HEK293T (cell line): Measurements from ENCODE around the gene RPL22.

Experiments
- ARNT ChIP-seq: fragments of 450-650 bp; IDR thresholded peaks from 2 replicates; pipeline ENCODE4 v1.6.1; 2017; ENCODE audit warnings: mild to moderate bottlenecking
- BHLHE40 ChIP-seq: fragments of 450-650 bp; IDR thresholded peaks from 2 replicates; pipeline ENCODE4 v1.6.1; 2016; ENCODE audit warnings: mild to moderate bottlenecking, moderate library complexity, borderline replicate concordance
- CTBP1 ChIP-seq: fragments of 450-650 bp; IDR thresholded peaks from 2 replicates; pipeline ENCODE4 v1.6.1; 2016; ENCODE audit warnings: borderline replicate concordance
- FOXA1 ChIP-seq: fragments of 450-650 bp; IDR thresholded peaks from 2 replicates; pipeline ENCODE4 v1.6.1; 2016; ENCODE audit warnings: mild to moderate bottlenecking
- FOXK2 ChIP-seq: fragments of 450-650 bp; IDR thresholded peaks from 2 replicates; pipeline ENCODE4 v1.6.1; 2016; ENCODE audit warnings: mild to moderate bottlenecking
- FOXM1 ChIP-seq: fragments of 450-650 bp; IDR thresholded peaks from 2 replicates; pipeline ENCODE4 v1.6.1; 2017; ENCODE audit warnings: mild to moderate bottlenecking, borderline replicate concordance
- NFRKB ChIP-seq: fragments of 450-650 bp; IDR thresholded peaks from 2 replicates; pipeline ENCODE4 v1.6.1; 2016; ENCODE audit warnings: mild to moderate bottlenecking, moderate library complexity
- SP1 ChIP-seq: fragments of 450-650 bp; IDR thresholded peaks from 2 replicates; pipeline ENCODE4 v1.6.1; 2017
- SUZ12 ChIP-seq: fragments of 450-650 bp; IDR thresholded peaks from 2 replicates; pipeline ENCODE4 v1.6.1; 2016; ENCODE audit warnings: mild to moderate bottlenecking
- TF ChIP-seq, protein P1 (sequence below): fragments of 450-650 bp; IDR thresholded peaks from 2 replicates; pipeline ENCODE4 v1.6.1; 2016

- no peak for TF ChIP-seq SUZ12
- TF ChIP-seq CTBP1 = no peak
- no peak for TF ChIP-seq FOXM1
- no peak for TF ChIP-seq NFRKB
- TF ChIP-seq FOXK2 = no peak
- no peak for TF ChIP-seq FOXA1
- no peak for TF ChIP-seq BHLHE40
- TF ChIP-seq ARNT = no peak
- TF ChIP-seq, protein P1, sequence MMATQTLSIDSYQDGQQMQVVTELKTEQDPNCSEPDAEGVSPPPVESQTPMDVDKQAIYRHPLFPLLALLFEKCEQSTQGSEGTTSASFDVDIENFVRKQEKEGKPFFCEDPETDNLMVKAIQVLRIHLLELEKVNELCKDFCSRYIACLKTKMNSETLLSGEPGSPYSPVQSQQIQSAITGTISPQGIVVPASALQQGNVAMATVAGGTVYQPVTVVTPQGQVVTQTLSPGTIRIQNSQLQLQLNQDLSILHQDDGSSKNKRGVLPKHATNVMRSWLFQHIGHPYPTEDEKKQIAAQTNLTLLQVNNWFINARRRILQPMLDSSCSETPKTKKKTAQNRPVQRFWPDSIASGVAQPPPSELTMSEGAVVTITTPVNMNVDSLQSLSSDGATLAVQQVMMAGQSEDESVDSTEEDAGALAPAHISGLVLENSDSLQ = no peak
- no peak for TF ChIP-seq SP1
Measured at GRCh38 chr1:6218375-6219164, 19.2 kb upstream of the RPL22 start.
